GM23248 (cell line): Measurements from ENCODE around the gene AGMO.

Experiments
- EZH2 ChIP-seq: fragments of 200-600 bp; sonication (generic); IDR thresholded peaks from 2 replicates; pipeline ENCODE4 v1.6.1; 2018; ENCODE audit warnings: antibody characterized with exemption, mild to moderate bottlenecking; ENCODE audit not compliant: insufficient read depth, poor library complexity, severe bottlenecking
- EZH2phosphoT487 ChIP-seq: fragments of 200-600 bp; sonication (generic); IDR thresholded peaks from 2 replicates; pipeline ENCODE4 v1.6.1; 2018; ENCODE audit warnings: antibody characterized with exemption, moderate library complexity, mild to moderate bottlenecking, low read depth; ENCODE audit not compliant: insufficient read depth

DNA sequence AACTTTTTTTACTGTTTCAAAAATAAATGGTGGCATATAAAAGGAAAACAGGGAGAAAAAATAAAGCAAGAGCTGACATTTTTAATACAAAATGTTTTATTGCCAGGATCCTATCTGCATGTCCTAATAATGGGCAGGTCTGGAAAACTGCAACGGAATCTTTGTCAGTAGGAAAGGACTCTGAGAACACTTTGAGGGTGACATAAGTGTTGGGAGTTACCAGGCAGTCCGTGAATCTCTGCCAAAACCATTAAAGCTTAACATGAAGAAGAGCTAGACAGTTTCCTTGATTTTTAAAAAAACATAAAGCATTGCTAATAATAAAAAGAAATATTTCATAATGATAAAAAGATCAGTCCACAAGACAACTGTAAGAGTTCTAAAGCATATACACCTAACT, 80.7 kb downstream of the AGMO start:
- TF ChIP-seq EZH2 (no peak), EZH2phosphoT487 (no peak)
